Neural progenitor cell (in vitro differentiated cells): Measurements from ENCODE around the gene EED.

ENCODE experiments used
- EZH2phosphoT487 ChIP-seq: fragments of 200-600 bp; sonication (generic); IDR thresholded peaks from 2 replicates; pipeline ENCODE4 v1.6.1; 2017; ENCODE audit warnings: antibody characterized with exemption
- TF ChIP-seq, protein P1 (sequence below): fragments of 200-600 bp; sonication (generic); IDR thresholded peaks from 2 replicates; pipeline ENCODE4 v1.5.1; 2017; ENCODE audit warnings: antibody characterized with exemption, mild to moderate bottlenecking

DNA sequence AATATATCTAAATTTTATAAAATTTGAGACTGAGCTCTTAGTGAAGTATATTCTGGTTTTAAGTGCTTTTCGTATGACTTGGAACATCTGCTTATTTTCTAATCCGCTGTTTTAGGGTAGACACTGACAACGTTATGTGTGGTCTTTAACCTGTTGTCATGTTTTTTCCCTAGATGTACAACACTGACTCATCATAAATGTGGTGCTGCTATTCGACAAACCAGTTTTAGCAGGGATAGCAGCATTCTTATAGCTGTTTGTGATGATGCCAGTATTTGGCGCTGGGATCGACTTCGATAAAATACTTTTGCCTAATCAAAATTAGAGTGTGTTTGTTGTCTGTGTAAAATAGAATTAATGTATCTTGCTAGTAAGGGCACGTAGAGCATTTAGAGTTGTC lies 33.7 kb downstream of the EED start:
- TF ChIP-seq, protein P1, sequence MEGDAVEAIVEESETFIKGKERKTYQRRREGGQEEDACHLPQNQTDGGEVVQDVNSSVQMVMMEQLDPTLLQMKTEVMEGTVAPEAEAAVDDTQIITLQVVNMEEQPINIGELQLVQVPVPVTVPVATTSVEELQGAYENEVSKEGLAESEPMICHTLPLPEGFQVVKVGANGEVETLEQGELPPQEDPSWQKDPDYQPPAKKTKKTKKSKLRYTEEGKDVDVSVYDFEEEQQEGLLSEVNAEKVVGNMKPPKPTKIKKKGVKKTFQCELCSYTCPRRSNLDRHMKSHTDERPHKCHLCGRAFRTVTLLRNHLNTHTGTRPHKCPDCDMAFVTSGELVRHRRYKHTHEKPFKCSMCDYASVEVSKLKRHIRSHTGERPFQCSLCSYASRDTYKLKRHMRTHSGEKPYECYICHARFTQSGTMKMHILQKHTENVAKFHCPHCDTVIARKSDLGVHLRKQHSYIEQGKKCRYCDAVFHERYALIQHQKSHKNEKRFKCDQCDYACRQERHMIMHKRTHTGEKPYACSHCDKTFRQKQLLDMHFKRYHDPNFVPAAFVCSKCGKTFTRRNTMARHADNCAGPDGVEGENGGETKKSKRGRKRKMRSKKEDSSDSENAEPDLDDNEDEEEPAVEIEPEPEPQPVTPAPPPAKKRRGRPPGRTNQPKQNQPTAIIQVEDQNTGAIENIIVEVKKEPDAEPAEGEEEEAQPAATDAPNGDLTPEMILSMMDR, result no peak
- TF ChIP-seq EZH2phosphoT487, result no peak
